Effector memory CD4-positive, alpha-beta T cell (primary cell): ENCODE measurements around the gene SLC35A4.
"Not testable (repeated sequence)": the region's sequence is repeated elsewhere in the genome, so short reads cannot be mapped to it uniquely, and the experiment has no call there.

Experiments used
- DNase-seq, 3 donors: peaks; one replicate each; pipeline ENCODE4 v3.0.0-alpha.2; 2020
- H3K27ac ChIP-seq: 2 replicates; pipeline ENCODE4 v1.7.0; 2013; ENCODE audit warnings: mild to moderate bottlenecking, low read length, moderate library complexity; ENCODE audit not compliant: insufficient read depth, poor library complexity, severe bottlenecking
- H3K27me3 ChIP-seq: replicated peaks from 2 replicates; pipeline ENCODE4 v1.7.0; 2013; ENCODE audit warnings: mild to moderate bottlenecking, low read length; ENCODE audit not compliant: insufficient read depth, control insufficient read depth, poor library complexity, severe bottlenecking
- H3K36me3 ChIP-seq: 2 replicates; pipeline ENCODE4 v1.7.0; 2013; ENCODE audit warnings: mild to moderate bottlenecking, low read length, moderate library complexity; ENCODE audit not compliant: control insufficient read depth, insufficient read depth
- H3K4me1 ChIP-seq: 2 replicates; pipeline ENCODE4 v1.7.0; 2013; ENCODE audit warnings: low read length, mild to moderate bottlenecking; ENCODE audit not compliant: control insufficient read depth, insufficient read depth, poor library complexity, severe bottlenecking
- H3K4me3 ChIP-seq: 2 replicates; pipeline ENCODE4 v1.7.0; 2013; ENCODE audit warnings: low read length, low read depth, mild to moderate bottlenecking; ENCODE audit not compliant: insufficient read depth, poor library complexity, severe bottlenecking
- H3K9me3 ChIP-seq: 2 replicates; pipeline ENCODE4 v1.7.0; 2013; ENCODE audit warnings: mild to moderate bottlenecking, low read length, moderate library complexity; ENCODE audit not compliant: control insufficient read depth

SLC35A4 gene

GRCh38 chr5:140602147-140602546, 37.5 kb downstream of the SLC35A4 start:
- H3K4me3 ChIP-seq = no peak overlapping the region
- DNase-seq = no peak
- H3K4me1 ChIP-seq = no peaks in the 10 kb centered on the region
- H3K27ac ChIP-seq = no peak overlapping the region
- no peaks in the 10 kb centered on the region for H3K9me3 ChIP-seq
- H3K36me3 ChIP-seq = no peaks in the 10 kb centered on the region
- no peaks in the 10 kb centered on the region for H3K27me3 ChIP-seq

- not testable (repeated sequence) for H3K4me1 ChIP-seq, H3K4me3 ChIP-seq, H3K27ac ChIP-seq
These were observed 38.7 kb downstream of the SLC35A4 start for GRCh38 chr5:140603446-140603698.

GRCh38 chr5:140603734-140604133, 39.1 kb downstream of the SLC35A4 start:
- Histone ChIP-seq H3K4me3 (no peak overlapping the region), H3K27ac (no peak overlapping the region), H3K36me3 (no peaks in the 10 kb centered on the region), H3K27me3 (no peaks in the 10 kb centered on the region), H3K4me1 (no peaks in the 10 kb centered on the region), H3K9me3 (no peaks in the 10 kb centered on the region)
- DNase-seq = no peak

More at GRCh38 chr5:140603446-140603698, 38.7 kb downstream of the SLC35A4 start:
- not testable (repeated sequence) for H3K36me3 ChIP-seq, H3K9me3 ChIP-seq, H3K27me3 ChIP-seq, DNase-seq

- Histone ChIP-seq H3K4me1 (no peaks in the 10 kb centered on the region), H3K36me3 (no peaks in the 10 kb centered on the region), H3K27me3 (no peaks in the 10 kb centered on the region), H3K4me3 (no peak overlapping the region), H3K9me3 (no peaks in the 10 kb centered on the region), H3K27ac (no peak overlapping the region)
- no peak for DNase-seq
These were observed 41.3 kb downstream of the SLC35A4 start for GRCh38 chr5:140605879-140606278.

- H3K4me3 ChIP-seq = no peak overlapping the region
- no peak overlapping the region for H3K27ac ChIP-seq
- no peaks in the 10 kb centered on the region for H3K4me1 ChIP-seq
These were observed 42.4 kb downstream of the SLC35A4 start for GRCh38 chr5:140607031-140607430.

GRCh38 chr5:140608722-140609121, 44.1 kb downstream of the SLC35A4 start:
- no peaks in the 10 kb centered on the region for H3K27me3 ChIP-seq
- H3K9me3 ChIP-seq = no peaks in the 10 kb centered on the region
- no peak overlapping the region for H3K4me3 ChIP-seq
- no peak overlapping the region for H3K27ac ChIP-seq
- H3K4me1 ChIP-seq = no peaks in the 10 kb centered on the region
- DNase-seq = no peak
- H3K36me3 ChIP-seq = no peaks in the 10 kb centered on the region

More at GRCh38 chr5:140607031-140607430, 42.4 kb downstream of the SLC35A4 start:
- no peak for DNase-seq
- Histone ChIP-seq H3K9me3 (no peaks in the 10 kb centered on the region), H3K36me3 (no peaks in the 10 kb centered on the region), H3K27me3 (no peaks in the 10 kb centered on the region)

- H3K27me3 ChIP-seq = no peaks in the 10 kb centered on the region
- H3K4me3 ChIP-seq = no peak overlapping the region
- H3K36me3 ChIP-seq = no peaks in the 10 kb centered on the region
- no peaks in the 10 kb centered on the region for H3K4me1 ChIP-seq
- no peak overlapping the region for H3K27ac ChIP-seq
- no peaks in the 10 kb centered on the region for H3K9me3 ChIP-seq
- no peak for DNase-seq
These were observed 44.5 kb downstream of the SLC35A4 start for GRCh38 chr5:140609126-140609525.

- DNase-seq = no peak
- H3K4me1 ChIP-seq = no peaks in the 10 kb centered on the region
- H3K27ac ChIP-seq = no peak overlapping the region
- no peaks in the 10 kb centered on the region for H3K27me3 ChIP-seq
- H3K9me3 ChIP-seq = no peaks in the 10 kb centered on the region
- no peak overlapping the region for H3K4me3 ChIP-seq
- no peaks in the 10 kb centered on the region for H3K36me3 ChIP-seq
These were observed 46.4 kb downstream of the SLC35A4 start for GRCh38 chr5:140611020-140611521.
